Measurements from ENCODE around the gene CDH15.

Gene CDH15

DNA sequence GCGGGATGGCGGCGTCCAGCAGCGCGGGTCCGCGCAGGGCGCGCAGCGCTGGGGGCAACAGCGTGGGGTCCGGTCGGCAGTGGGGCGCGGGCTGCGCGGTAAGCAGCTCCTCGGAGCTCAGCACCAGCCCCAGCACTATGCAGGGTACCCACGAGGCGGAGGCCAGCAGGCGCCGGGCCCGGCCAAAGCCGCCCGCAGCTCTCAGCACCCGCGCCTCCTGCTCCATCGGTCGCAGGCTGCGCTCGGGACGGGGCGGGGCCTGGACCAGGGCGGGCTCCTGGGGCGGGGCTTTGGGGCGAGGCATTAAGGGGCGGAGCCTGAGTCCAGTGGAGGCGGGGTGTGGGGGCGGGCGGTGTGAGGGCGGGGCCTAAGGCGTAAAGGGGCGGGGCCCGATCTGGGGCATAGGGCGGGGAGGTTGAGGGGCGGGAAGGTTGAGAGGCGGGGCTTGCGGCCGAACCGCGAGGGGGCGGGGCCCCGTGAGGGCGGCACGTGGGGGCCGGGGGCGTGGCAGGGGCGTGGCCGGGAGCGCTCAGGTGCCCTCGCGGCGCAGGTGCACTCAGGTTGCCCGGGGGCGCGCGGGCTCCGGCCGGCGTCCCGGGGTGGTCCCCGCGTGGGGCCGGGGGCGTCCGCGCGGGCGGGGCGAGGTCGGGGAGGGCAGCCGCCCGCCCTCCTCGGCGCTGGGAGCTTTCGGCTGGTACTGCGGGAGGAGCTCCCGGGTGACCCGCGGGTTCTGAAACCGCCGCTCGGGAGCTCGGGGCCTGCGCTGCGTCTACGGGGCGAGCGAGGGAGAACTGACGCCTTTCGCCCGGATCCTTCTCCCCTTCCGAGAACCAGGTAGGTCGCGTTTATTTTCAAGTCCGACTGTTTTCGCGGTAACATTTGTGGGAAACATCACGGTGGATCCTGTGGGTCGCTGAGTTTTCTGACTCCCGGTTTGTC is 30.2 kb downstream of the CDH15 start:
- no peak for FAIRE-seq

DNA sequence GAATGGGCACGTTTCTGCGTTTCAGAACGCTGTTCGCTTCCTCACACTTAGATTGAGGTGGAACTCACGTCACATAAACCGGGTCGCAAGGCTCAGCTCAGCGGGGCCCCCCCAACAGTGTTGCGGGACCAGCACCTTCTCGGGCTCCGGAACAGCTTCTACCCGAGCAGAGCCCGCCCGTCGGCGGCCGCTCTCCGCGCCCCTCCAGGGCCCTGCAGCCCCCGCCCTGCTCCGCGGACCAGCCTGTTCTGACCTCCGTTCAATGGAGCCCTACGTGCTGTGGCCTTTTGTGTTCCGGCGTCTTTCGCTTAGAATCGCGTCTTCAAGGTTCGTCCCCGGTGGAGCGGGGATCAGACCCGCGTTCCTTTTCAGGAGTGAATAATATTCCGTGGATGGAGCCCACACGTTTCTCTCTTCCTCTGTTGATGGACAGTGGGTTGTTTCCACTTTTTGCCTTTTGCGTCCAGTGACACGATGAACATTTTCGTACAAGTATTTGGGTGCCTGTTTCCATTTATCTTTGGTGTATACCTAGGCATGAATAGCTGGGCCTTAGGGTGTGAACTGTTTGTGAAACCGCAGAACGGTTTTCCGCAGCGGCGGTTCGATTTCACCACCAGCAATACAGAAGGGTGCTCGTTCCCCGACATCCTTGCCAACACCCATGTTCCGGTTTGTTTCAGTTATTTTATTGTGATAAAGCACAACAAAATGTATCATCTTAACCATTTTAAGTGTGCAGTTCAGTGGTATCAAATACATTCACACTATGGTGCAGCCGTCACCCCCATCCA is 31.1 kb downstream of the CDH15 start:
- no peak for FAIRE-seq

DNA sequence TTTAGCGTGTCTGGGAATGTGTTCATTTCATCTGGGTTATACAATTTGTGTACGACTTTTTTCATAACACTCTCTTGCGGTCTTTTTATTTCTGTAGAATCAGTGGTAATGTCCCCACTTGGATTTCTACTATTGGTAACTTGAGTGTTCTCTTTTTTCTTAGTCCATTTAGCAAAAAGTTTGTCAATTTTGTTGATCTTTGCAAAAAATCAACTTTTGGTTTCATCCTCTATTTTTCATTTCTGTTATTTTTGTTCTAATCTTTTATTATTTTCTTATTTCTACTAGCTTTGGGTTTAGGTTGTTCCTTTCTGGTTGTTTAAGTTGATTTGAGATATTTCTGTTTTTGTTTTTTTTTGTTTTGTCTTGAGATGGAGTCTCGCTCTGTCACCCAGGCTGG is 36.4 kb downstream of the CDH15 start:
- FAIRE-seq = no peak

DNA sequence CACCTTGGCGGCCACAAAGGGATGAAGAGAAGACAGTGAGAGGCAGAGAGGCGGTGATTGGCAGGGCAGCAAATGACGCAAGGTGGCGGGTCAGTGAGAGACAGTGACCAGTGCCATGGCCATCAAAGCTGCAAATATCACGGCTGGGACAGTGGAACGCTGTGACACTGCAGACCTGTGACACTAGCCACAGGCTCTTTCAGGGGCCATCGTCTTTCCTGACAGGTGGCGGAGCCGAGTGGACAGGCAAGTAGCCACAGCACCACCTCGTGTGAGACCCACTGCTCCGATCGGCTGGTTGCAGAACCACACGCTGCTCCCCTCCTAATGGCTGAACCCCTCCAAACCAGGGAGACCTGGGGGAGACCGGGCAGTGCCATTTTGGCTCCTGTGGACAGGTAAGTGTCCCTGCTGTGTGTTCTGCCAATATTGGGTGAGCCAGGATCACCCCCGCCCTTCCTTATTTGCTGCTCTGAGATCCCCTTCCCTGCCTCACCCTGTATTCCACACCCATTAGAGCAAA is 38.0 kb downstream of the CDH15 start:
- FAIRE-seq = no peak

DNA sequence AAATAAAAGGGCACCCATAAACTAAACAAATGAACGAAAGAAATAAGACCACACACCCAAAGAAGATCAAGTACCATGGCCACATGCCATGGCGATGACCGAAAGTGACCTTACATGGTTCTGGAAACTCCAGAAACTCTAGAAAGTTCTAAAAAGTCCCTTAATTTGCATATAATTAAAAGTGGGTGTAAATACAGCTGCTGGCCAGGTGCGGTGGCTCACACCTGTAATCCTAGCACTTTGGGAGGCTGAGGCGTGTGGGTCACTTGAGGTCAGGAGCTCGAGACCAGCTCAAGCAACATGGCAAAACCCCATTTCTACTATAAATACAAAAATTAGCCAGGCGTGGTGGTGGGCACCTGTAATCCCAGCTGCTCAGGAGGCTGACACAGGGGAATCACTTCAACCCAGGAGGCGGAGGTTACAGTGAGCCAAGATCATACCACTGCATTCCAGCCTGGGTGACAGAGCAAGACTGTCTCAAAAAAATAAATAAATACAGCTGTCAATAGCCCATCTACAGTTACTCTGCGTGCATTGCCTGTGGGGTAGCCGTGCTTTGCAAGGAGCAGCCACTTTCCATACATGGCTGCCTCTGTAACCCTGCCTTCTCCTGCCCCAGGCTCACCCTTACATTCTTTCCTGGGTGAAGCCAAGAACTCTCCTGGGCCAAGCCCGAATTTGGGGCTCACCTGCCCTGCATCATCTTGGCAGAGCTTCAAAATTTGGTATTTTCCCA is 38.8 kb downstream of the CDH15 start:
- FAIRE-seq = no peak

DNA sequence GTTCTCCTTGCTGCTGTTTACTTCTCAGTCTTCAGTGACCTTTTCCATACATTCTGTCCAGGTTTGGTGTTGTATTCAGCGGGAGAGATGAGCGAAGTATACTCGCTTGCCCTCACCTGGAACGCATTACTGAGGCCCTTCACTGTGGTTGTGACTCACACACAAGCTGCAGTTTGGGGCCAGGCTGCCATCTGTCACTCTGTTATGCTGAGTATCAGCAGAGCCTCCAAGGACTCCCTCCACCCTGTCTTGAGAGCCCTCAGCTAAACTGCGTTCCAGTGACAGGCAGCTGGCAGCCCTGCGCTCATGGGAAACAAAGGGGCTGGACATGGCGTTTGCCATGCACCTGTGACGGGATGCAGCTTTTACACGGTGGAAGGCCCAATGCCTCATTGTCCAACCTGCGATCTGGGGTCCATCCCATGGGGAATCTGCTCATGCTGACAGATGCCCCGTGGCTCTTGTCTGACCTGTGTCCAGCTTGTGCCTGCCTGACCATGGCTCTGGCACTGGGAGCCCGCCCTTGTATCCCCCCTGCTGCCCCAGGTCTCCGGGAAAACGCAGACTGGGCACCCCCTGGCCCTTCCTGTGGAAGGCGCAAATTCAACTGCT is 39.5 kb downstream of the CDH15 start:
- FAIRE-seq = no peak

DNA sequence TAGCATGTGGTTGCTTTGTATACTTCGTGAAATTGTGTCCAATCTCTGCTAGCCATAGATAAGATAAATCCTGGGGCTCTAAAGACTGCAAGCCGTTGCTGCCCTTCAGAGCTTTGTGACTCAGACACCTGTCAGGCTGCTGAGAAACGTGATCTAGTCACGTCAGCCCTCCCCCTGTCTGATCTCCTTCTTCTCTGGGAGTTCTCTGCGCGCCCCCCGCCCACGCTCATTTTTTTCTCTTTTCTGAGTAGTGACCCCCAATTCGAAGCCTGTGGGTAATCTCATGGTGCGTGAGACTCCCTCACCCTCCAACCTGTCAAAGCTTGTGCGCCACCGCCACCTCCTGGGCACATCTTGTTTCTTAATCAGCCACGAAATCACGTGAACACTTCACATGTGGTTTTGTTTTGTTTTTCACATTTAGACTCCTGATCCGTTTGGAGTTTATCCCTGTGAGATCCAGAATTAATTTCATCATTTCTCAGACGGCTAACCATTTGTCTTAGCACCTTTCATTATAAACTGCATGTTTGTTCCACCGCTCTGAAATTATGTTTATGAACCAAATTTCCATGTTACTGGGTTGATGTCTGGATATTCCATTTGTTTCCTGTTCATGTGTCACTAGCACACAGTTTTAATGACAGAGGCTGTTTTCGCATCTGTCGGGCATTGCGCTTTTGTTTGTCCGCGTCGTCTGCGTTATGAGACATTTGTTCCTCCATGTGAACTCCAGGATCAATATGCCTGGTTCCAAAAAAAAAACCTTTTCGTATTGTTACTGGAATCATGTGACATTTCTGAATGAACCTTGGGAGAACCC is 45.0 kb downstream of the CDH15 start:
- no peak for FAIRE-seq

GRCh38 chr16:89217138-89217387 is 45.5 kb downstream of the CDH15 start:
- no peak for FAIRE-seq

DNA sequence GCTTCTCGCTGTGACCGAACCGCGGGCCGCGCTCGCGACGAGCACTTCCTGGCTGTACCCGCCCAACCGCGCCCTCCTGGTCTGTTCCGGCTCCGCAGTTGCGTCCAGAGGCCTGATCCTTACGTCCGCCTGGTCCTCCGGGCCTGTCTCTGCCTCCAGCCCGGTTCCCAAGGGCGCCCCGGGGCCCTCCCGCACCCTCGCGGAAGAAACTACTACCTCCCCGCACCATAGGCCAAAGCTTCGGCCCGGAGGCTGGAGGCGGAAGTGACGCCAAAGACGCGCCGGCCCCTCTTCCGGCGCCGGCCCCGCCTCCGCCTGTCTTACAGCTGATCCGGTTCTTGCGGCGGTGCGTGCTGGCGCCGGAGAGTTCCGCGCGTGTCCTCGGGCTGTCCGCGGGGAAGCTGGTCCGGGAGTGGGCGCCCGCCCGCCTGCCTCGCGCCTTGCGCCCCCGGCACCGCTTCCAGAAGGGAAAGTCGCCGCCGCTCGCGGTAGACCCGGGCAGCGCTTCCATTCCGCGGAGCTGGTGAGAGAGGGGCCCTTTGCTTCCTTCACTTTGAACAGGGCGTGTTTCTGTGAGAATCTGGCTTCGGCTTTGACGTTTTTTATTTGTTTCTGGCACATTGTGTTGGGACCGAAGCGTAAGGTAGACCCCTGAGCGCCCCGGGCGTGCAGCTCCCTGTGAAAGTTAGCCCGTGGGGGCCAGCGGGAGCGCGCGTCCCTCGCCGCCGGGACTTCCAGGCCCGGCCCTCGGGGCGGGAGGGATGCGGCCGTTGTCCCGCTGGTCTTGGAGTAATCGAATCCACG is 46.0 kb downstream of the CDH15 start, which contains the start of gene ZNF778:
Gene ZNF778 (plus strand): TSS at position 316 of the 804 bp plus-strand sequence. CDS start 3,425 bp downstream, outside the sequence.
- no peak for FAIRE-seq

DNA sequence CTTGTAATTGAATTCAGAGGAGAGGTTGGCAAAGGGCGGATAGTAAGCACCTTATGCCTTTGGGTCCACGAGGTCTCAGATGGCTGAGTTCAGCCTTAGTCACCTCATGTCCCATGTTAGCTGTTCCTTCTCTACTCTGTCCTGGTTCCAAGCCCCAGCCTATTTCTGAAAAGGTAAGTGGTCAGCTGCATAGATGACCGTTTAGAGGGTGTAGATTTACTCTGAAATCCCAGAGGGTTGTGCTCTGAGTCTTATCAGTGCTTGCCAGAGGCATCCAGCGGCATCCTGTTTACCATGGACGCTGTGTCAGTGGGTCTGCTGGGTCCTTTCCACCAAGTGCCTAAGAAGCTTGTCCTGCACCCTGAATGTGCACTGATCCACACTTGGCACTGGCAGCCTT is 47.8 kb downstream of the CDH15 start:
- FAIRE-seq = no peak

- no peak for FAIRE-seq
Observed at GRCh38 chr16:89221604-89222003, 50.1 kb downstream of the CDH15 start.

GRCh38 chr16:89222931-89223330 is 51.4 kb downstream of the CDH15 start:
- no peak for FAIRE-seq

DNA sequence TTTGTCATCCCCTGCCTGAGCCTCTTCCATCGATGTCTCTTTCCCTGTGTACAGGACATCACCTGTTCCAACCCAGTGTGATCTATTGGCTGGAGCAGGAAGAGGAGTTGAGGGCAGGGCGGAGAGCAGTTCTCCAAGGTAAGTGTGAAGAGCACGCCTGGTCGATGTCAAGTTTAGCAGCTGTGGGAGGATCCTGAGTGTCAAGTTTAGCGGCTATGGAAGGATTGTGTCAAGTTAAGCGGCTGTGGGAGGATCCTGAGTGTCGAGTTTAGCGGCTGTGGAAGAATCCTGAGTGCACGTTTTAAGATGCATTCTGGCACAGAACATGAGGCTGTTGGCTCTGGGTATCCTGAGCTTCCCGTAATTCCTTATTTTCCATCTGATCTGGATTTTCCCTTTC is 53.1 kb downstream of the CDH15 start:
- FAIRE-seq = no peak

GRCh38 chr16:89230255-89230654 is 58.7 kb downstream of the CDH15 start:
- FAIRE-seq = no peak

DNA sequence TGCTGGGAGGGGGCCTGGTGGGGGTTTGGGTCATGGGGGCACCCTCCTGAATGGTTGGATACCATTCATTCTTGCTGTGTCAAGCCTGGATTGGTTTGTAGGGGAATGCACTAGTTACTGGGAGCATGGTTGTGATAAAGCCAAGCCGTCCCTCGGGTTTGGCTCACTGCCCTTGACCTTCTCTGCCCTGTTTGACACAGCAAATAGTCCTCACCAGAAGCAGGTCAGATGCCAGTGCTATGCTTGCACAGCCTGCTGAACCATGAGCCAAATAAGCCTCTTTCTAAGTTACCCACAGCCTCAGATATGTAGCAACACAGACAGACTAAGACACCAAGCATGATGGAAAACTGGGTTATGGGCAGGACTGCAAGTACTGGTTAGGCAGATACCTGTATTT is 60.6 kb downstream of the CDH15 start:
- no peak for FAIRE-seq

- no peak for FAIRE-seq
Observed at GRCh38 chr16:89233678-89234490, 62.3 kb downstream of the CDH15 start.

- no peak for FAIRE-seq
Observed at GRCh38 chr16:89237733-89238132, 66.2 kb downstream of the CDH15 start.

DNA sequence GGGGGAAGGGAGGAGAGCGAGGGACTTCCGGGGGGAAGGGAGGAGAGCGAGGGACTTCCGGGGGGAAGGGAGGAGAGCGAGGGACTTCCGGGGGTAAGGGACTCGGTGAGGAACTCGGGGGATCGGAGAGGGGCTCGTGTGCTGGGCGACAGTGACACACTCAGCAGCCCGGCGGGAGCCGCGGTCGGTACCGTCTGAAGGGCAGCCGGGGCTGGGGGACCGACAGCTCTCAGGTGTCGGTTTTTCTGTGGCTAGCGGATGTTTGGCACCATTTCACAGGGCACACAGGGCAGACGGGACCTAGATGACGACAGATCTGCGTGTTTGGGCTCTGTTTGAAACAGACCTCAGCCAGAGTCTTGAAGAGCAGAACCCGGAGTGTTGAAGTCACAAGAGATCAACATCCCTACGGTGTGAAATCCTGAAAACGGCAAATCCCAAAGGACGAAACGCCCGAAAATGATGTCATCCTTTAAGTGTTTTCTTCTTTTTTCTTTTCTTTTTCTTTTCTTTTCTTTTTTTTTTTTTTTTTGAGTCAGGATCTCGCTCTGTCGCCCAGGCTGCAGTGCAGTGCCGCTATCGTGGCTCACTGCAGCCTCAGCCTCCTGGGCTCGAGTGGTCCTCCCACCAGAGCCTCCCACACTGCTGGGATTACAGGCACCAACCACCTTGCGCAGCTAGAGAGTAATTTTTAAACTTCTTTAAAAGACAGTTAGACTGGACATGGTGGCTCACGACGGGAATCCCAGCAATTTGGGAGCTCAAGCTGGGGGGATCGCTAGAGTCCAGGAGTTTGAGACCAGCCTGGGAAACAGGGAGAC is 69.8 kb downstream of the CDH15 start:
- FAIRE-seq = no peak

GRCh38 chr16:89242795-89243200 is 71.2 kb downstream of the CDH15 start:
- no peak for FAIRE-seq

All from TTC549 (cell line).